ENCODE results near the gene CEACAM18. TPM values are rescaled to one million over a fixed set of nuclear protein-coding genes. Genes with fewer than 3 reads are reported as not detected.

Gene CEACAM18
- total RNA-seq, 1 donor from 2014 or later = not detected

- Histone ChIP-seq H3K27me3 (no peaks in the 10 kb centered on the region), H3K4me1 (no peaks in the 10 kb centered on the region), H3K9me3 (no peaks in the 10 kb centered on the region), H3K27ac (no peak overlapping the region), H3K4me3 (no peak overlapping the region), H3K36me3 (no peaks in the 10 kb centered on the region)
- TF ChIP-seq CTCF (IDR thresholded peaks at IDR 0.05) = no peak
- DNase-seq (ENCODE audit: low spot score in 2 of 2) = no peak
- intact Hi-C loops (cut with DNase I) = no loop called here
Measured at GRCh38 chr19:51507640-51508058, 29.3 kb downstream of the CEACAM18 start.

GRCh38 chr19:51508059-51508733 lies 29.9 kb downstream of the CEACAM18 start:
- Histone ChIP-seq H3K9me3 (no peaks in the 10 kb centered on the region), H3K27ac (no peak overlapping the region), H3K27me3 (no peaks in the 10 kb centered on the region), H3K36me3 (no peaks in the 10 kb centered on the region), H3K4me1 (no peaks in the 10 kb centered on the region), H3K4me3 (no peak overlapping the region)
- intact Hi-C loops (cut with DNase I) = no loop called here
- TF ChIP-seq CTCF (IDR thresholded peaks at IDR 0.05) = no peak
- no peak for DNase-seq (ENCODE audit: low spot score in 2 of 2)

GRCh38 chr19:51509823-51510660 lies 31.7 kb downstream of the CEACAM18 start:
- Histone ChIP-seq H3K27me3 (no peaks in the 10 kb centered on the region), H3K4me3 (no peak overlapping the region), H3K4me1 (no peaks in the 10 kb centered on the region), H3K36me3 (no peaks in the 10 kb centered on the region), H3K9me3 (no peaks in the 10 kb centered on the region), H3K27ac (no peak overlapping the region)
- no peak for TF ChIP-seq CTCF (IDR thresholded peaks at IDR 0.05)
- no peak for DNase-seq (ENCODE audit: low spot score in 2 of 2)
- intact Hi-C loops (cut with DNase I) = no loop called here

GRCh38 chr19:51511353-51511752 lies 33.0 kb downstream of the CEACAM18 start:
- no peaks in the 10 kb centered on the region for H3K9me3 ChIP-seq
- H3K36me3 ChIP-seq = no peaks in the 10 kb centered on the region
- H3K4me3 ChIP-seq = no peak overlapping the region
- no peak for TF ChIP-seq CTCF (IDR thresholded peaks at IDR 0.05)
- H3K27me3 ChIP-seq = no peaks in the 10 kb centered on the region
- H3K27ac ChIP-seq = no peak overlapping the region
- no peak for DNase-seq (ENCODE audit: low spot score in 2 of 2)
- H3K4me1 ChIP-seq = no peaks in the 10 kb centered on the region
- intact Hi-C loops (cut with DNase I) = no loop called here

GRCh38 chr19:51513968-51514367 lies 35.6 kb downstream of the CEACAM18 start:
- no peak for TF ChIP-seq CTCF (IDR thresholded peaks at IDR 0.05)
- H3K36me3 ChIP-seq = no peaks in the 10 kb centered on the region
- intact Hi-C loops (cut with DNase I) = no loop called here
- H3K4me3 ChIP-seq = no peak overlapping the region
- no peak overlapping the region for H3K27ac ChIP-seq
- no peak for DNase-seq (ENCODE audit: low spot score in 2 of 2)
- peaks cover 0 to 3% of the 10 kb centered on the region in 2 donors for H3K9me3 ChIP-seq
- H3K4me1 ChIP-seq = no peaks in the 10 kb centered on the region
- no peaks in the 10 kb centered on the region for H3K27me3 ChIP-seq

All from ascending aorta (tissue), 2 donors.